AG04450 (cell line): Measurements from ENCODE around the gene ICAM5. TPM values are rescaled to one million over a fixed set of nuclear protein-coding genes. Genes with fewer than 3 reads are reported as not detected.

Experiments
- CTCF ChIA-PET: fragments of 300-600, 350-600 bp; formaldehyde crosslinking; extraction: SDS; loops from one replicate; lab custom pipeline; 2022; ENCODE audit warnings: antibody characterized with exemption, inconsistent platforms; lab: Charles Lee
- POLR2A ChIA-PET: fragments of 350-600 bp; formaldehyde crosslinking; extraction: SDS; loops from one replicate; lab custom pipeline; 2021; ENCODE audit warnings: antibody characterized with exemption, inconsistent platforms; lab: Yijun Ruan, JAX
- DNase-seq: peaks from one replicate; pipeline ENCODE4 v3.0.0-alpha.2; 2011; ENCODE audit warnings: low read depth, low spot score
- H3K27ac ChIP-seq: one replicate; pipeline ENCODE4 v1.5.1; 2012; ENCODE audit warnings: low read depth, low read length, control low read depth
- H3K27me3 ChIP-seq: one replicate; pipeline ENCODE4 v1.6.0; 2012; ENCODE audit warnings: low read length; ENCODE audit not compliant: control insufficient read depth, insufficient read depth
- H3K4me3 ChIP-seq: 2 replicates; pipeline ENCODE4 v1.5.1; 2011; ENCODE audit warnings: mild to moderate bottlenecking, low read depth, low read length, control low read depth
- H3K9me3 ChIP-seq: 2 replicates; pipeline ENCODE4 v1.5.1; 2012; ENCODE audit warnings: low read length; ENCODE audit not compliant: control insufficient read depth, insufficient read depth
- CTCF ChIP-seq: IDR thresholded peaks from 2 replicates; pipeline ENCODE4 v1.5.1; 2011; ENCODE audit warnings: low read depth, low read length, control low read depth, inconsistent platforms
- polyA plus RNA-seq: library from polyadenylated mRNA; depleted of rRNA; stranded (reverse); fragments of >200 nt; gene quantifications from 2 replicates; pipeline ENCODE4 v1.2.3, GENCODE V29; 2011

Gene ICAM5
- polyA plus RNA-seq, 1 experiment: 3.8 TPM

DNA sequence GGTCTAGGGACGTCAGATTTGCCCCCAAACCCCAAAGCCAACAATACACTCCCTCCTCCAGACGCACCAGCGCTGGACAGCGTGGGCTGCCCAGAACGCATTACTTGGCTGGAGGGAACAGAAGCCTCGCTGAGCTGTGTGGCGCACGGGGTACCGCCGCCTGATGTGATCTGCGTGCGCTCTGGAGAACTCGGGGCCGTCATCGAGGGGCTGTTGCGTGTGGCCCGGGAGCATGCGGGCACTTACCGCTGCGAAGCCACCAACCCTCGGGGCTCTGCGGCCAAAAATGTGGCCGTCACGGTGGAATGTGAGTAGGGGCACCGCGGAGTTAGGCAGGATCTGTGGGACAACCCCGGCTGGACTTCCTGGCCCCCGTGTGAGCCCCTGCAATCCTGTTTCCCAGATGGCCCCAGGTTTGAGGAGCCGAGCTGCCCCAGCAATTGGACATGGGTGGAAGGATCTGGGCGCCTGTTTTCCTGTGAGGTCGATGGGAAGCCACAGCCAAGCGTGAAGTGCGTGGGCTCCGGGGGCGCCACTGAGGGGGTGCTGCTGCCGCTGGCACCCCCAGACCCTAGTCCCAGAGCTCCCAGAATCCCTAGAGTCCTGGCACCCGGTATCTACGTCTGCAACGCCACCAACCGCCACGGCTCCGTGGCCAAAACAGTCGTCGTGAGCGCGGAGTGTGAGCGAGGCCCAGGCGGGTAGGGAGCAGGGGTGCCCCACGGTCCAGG is 4.0 kb downstream of the ICAM5 start:
- POLR2A ChIA-PET: no interaction called here

GRCh38 chr19:10294368-10294697 is 4.6 kb downstream of the ICAM5 start:
- Histone ChIP-seq H3K27ac (no peak overlapping the region), H3K27me3 (peaks cover 8% of the 10 kb centered on the region), H3K4me3 (no peak overlapping the region), H3K9me3 (peaks cover 27% of the 10 kb centered on the region)
- ChIA-PET POLR2A (no interaction called here), CTCF (no interaction called here)
- no peak for TF ChIP-seq CTCF
- no peak for DNase-seq

More for the DNA sequence above, 4.0 kb downstream of the ICAM5 start:
- CTCF ChIA-PET: no interaction called here
- no peak for TF ChIP-seq CTCF
- Histone ChIP-seq H3K4me3 (no peak overlapping the region), H3K9me3 (peaks cover 27% of the 10 kb centered on the region), H3K27ac (no peak overlapping the region), H3K27me3 (peaks cover 8% of the 10 kb centered on the region)
- no peak for DNase-seq

DNA sequence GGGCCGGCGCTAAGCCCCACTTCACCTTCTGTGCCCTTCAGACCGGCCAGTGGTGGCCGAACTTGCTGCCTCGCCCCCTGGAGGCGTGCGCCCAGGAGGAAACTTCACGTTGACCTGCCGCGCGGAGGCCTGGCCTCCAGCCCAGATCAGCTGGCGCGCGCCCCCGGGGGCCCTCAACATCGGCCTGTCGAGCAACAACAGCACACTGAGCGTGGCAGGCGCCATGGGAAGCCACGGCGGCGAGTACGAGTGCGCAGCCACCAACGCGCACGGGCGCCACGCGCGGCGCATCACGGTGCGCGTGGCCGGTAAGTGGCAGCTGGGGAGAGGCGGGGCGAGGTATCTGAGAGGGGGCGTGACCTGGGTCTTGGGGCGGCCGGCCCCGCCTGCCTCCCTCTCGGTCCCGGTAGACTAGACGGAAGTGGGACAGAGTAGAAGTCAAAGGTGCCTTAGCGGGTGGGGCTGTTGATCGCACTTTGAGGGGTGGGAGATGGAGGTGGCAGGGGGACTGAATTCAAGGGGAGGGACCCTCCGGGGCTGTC is 5.6 kb downstream of the ICAM5 start:
- CTCF ChIA-PET: no interaction called here
- no peak overlapping the region for H3K4me3 ChIP-seq
- H3K27me3 ChIP-seq: peaks cover 8% of the 10 kb centered on the region
- DNase-seq: no peak
- peaks cover 27% of the 10 kb centered on the region for H3K9me3 ChIP-seq
- POLR2A ChIA-PET: no interaction called here
- no peak overlapping the region for H3K27ac ChIP-seq
- TF ChIP-seq CTCF: no peak

DNA sequence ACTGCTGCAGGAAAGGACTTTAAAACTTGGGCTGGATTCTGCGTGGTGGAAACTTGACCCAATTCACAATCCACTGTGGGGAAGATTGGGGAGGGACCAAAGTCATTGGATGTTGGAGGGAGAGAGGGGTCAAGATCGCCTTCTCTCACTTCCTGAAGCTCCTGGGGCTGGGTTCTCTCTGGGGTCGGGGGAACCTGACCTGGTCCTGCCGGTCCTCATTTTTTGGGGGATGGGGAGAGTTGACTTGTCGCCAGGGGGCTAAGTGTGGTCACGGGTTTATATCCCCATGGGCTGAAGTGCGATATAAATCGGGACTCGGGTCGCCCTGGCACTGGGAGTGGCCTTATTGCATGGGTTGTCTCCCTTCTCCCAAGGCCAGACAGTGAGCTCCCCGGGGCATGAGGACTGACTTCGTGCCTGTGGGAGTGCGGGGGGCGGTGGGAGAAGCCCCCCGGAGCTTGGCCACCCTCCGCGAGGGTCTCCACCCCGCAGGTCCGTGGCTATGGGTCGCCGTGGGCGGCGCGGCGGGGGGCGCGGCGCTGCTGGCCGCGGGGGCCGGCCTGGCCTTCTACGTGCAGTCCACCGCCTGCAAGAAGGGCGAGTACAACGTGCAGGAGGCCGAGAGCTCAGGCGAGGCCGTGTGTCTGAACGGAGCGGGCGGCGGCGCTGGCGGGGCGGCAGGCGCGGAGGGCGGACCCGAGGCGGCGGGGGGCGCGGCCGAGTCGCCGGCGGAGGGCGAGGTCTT is 6.3 kb downstream of the ICAM5 start:
- ChIA-PET POLR2A (no interaction called here), CTCF (no interaction called here)
- TF ChIP-seq CTCF: no peak
- no peak overlapping the region for H3K4me3 ChIP-seq
- H3K9me3 ChIP-seq: peaks cover 27% of the 10 kb centered on the region
- DNase-seq: no peak
- peaks cover 8% of the 10 kb centered on the region for H3K27me3 ChIP-seq
- no peak overlapping the region for H3K27ac ChIP-seq
